NCI-H2107 treated with DMSO at 0.1 percent for 48 hours (cell line): ENCODE results near the gene ASIC3.

Source experiments
- DNase-seq: peaks from one replicate; lab custom pipeline; 2025; ENCODE audit not compliant: unreplicated experiment; lab: John Stamatoyannopoulos, UW

Gene ASIC3

GRCh38 chr7:151070574-151070960 is 22.2 kb downstream of the ASIC3 start:
- DNase-seq, result no peak

- DNase-seq, result no peak
These were observed 22.9 kb downstream of the ASIC3 start for GRCh38 chr7:151071032-151071866.

GRCh38 chr7:151073990-151074389 is 25.7 kb downstream of the ASIC3 start:
- no peak for DNase-seq

GRCh38 chr7:151074817-151075661 is 26.7 kb downstream of the ASIC3 start:
- no peak for DNase-seq

GRCh38 chr7:151075662-151075971 is 27.3 kb downstream of the ASIC3 start:
- DNase-seq, result no peak

GRCh38 chr7:151075978-151076426 is 27.7 kb downstream of the ASIC3 start:
- DNase-seq, result no peak

- DNase-seq, result no peak
These were observed 28.8 kb downstream of the ASIC3 start for GRCh38 chr7:151076863-151077704.

- no peak for DNase-seq
These were observed 29.4 kb downstream of the ASIC3 start for GRCh38 chr7:151077705-151078232.

GRCh38 chr7:151078233-151079040 is 30.1 kb downstream of the ASIC3 start:
- DNase-seq, result no peak

GRCh38 chr7:151079199-151079910 is 31.0 kb downstream of the ASIC3 start:
- DNase-seq, result no peak

GRCh38 chr7:151080067-151080521 is 31.8 kb downstream of the ASIC3 start:
- DNase-seq, result no peak

- DNase-seq, result peak; percentile 77
These were observed 32.3 kb downstream of the ASIC3 start, which contains the start of gene FASTK for GRCh38 chr7:151080522-151081169. Gene FASTK (minus strand): TSS chr7:151080809. CDS start chr7:151080766, 43 bp downstream.

- DNase-seq, result no peak
These were observed 33.1 kb downstream of the ASIC3 start for GRCh38 chr7:151081170-151082101.

- DNase-seq, result no peak
These were observed 34.1 kb downstream of the ASIC3 start for GRCh38 chr7:151082141-151083070.

- no peak for DNase-seq
These were observed 34.9 kb downstream of the ASIC3 start, which contains the start of gene TMUB1 for GRCh38 chr7:151083071-151083823. Gene TMUB1 (minus strand): TSS chr7:151083493. CDS start chr7:151082563, 930 bp downstream.

GRCh38 chr7:151083824-151084160 is 35.5 kb downstream of the ASIC3 start:
- no peak for DNase-seq
